Esophagus muscularis mucosa (tissue), 4 donors: ENCODE measurements around the gene UBAP1. TPM values are rescaled to one million over a fixed set of nuclear protein-coding genes. Genes with fewer than 3 reads are reported as not detected.

Experiments used
- DNase-seq: peaks from one replicate; pipeline ENCODE4 v3.0.0-alpha.2; 2017; ENCODE audit errors: extremely low spot score
- H3K27ac ChIP-seq, 4 donors: fragments of 200-600 bp; sonication (generic); replicated peaks in 1 of 4; 1 replicate in 3 of 4; 2 replicates in 1 of 4; pipeline ENCODE4 v1.5.1; 2016 to 2019; ENCODE audit warnings: mild to moderate bottlenecking in 1 of 4
- H3K27me3 ChIP-seq, 4 donors: fragments of 200-600 bp; sonication (generic); one replicate each; pipeline versions ENCODE4 v1.5.1 to v1.6.0; 2016 to 2019
- H3K36me3 ChIP-seq, 4 donors: fragments of 200-600 bp; sonication (generic); one replicate each; pipeline ENCODE4 v1.5.1; 2016 to 2019
- H3K4me1 ChIP-seq, 4 donors: fragments of 200-600 bp; sonication (generic); one replicate each; pipeline ENCODE4 v1.5.1; 2016 to 2019
- H3K4me3 ChIP-seq, 4 donors: fragments of 200-600 bp; sonication (generic); 1 replicate in 2 of 4; 2 replicates in 2 of 4; pipeline ENCODE4 v1.5.1; 2016 to 2019; ENCODE audit warnings: mild to moderate bottlenecking in 4 of 4, moderate library complexity in 1 of 4
- H3K9me3 ChIP-seq, 4 donors: fragments of 200-600 bp; sonication (generic); 1 replicate in 3 of 4; 2 replicates in 1 of 4; pipeline ENCODE4 v1.5.1; 2016 to 2019
- CTCF ChIP-seq, 3 experiments: fragments of 200-600 bp in 2 of 3; fragments of 450-650 bp in 1 of 3; sonication (generic) in 2 of 3; IDR thresholded peaks; one replicate each; pipeline ENCODE4 v1.5.1; 2017 to 2019; ENCODE audit warnings: antibody characterized with exemption in 3 of 3, mild to moderate bottlenecking in 2 of 3, moderate library complexity in 1 of 3
- EP300 ChIP-seq: sonication (generic); formaldehyde crosslinking; IDR thresholded peaks from one replicate; pipeline ENCODE4 v1.6.1; 2017; ENCODE audit warnings: antibody characterized with exemption
- POLR2A ChIP-seq: fragments of 450-650 bp; IDR thresholded peaks from one replicate; pipeline ENCODE4 v1.6.1; 2017; ENCODE audit warnings: antibody characterized with exemption, moderate library complexity, mild to moderate bottlenecking, low read depth
- POLR2AphosphoS5 ChIP-seq, 2 donors: sonication (generic); formaldehyde crosslinking; IDR thresholded peaks; one replicate each; pipeline ENCODE4 v1.6.1; 2017; ENCODE audit warnings: antibody characterized with exemption in 2 of 2
- WGBS: methylation state at CpG from one replicate; pipeline ENCODE4 v1.1.5; 2018; 5-methylcytosine and 5-hydroxymethylcytosine counted together
- intact Hi-C: fragments of 100-400 bp; cut with DNase I; formaldehyde crosslinking; loops from one replicate; pipeline ENCODE4 v1.15.1; 2023
- total RNA-seq, 4 donors: library from RNA; depleted of rRNA; stranded (reverse); fragments of >200 nt; gene quantifications; one replicate each; pipeline versions ENCODE4 v1.1.0 to v1.2.1, GENCODE V29; 2016

The UBAP1 gene
- total RNA-seq, 4 donors from 2014 or later = 54.0 to 84.3 (median 72.6) TPM

- H3K36me3 ChIP-seq = no peaks in the 10 kb centered on the region
- DNase-seq = no peak
- peaks cover 0 to 12% (median 9%) of the 10 kb centered on the region in 4 donors for H3K4me1 ChIP-seq
- TF ChIP-seq EP300 (no peak), CTCF (IDR thresholded peaks at IDR 0.05) (no peak), POLR2A (no peak), POLR2AphosphoS5 (IDR thresholded peaks at IDR 0.05) (no peak)
- 85% methylated on average over 3 of the region's 3 CpGs for WGBS
- no peaks in the 10 kb centered on the region for H3K9me3 ChIP-seq
- H3K4me3 ChIP-seq = no peak overlapping the region
- intact Hi-C loops = no loop called here
- H3K27ac ChIP-seq = no peak overlapping the region
- no peaks in the 10 kb centered on the region for H3K27me3 ChIP-seq
Observed at GRCh38 chr9:34276772-34277171, 97.9 kb downstream of the UBAP1 start.

GRCh38 chr9:34279411-34279810 lies 100.6 kb downstream of the UBAP1 start:
- TF ChIP-seq POLR2A (no peak), CTCF (IDR thresholded peaks at IDR 0.05) (no peak), POLR2AphosphoS5 (IDR thresholded peaks at IDR 0.05) (no peak)
- no peak for DNase-seq
- WGBS = 74% methylated on average over 3 of the region's 3 CpGs
- intact Hi-C loops = no loop called here
- no peak overlapping the region for H3K27ac ChIP-seq
- no peaks in the 10 kb centered on the region for H3K9me3 ChIP-seq
- no peaks in the 10 kb centered on the region for H3K36me3 ChIP-seq
- H3K27me3 ChIP-seq = no peaks in the 10 kb centered on the region
- peaks cover 0 to 11% (median 6%) of the 10 kb centered on the region in 4 donors for H3K4me1 ChIP-seq
- H3K4me3 ChIP-seq = no peak overlapping the region

- H3K27me3 ChIP-seq = no peaks in the 10 kb centered on the region
- WGBS = 56% methylated on average over 1 of the region's 1 CpG
- no peaks in the 10 kb centered on the region for H3K36me3 ChIP-seq
- H3K27ac ChIP-seq = no peak overlapping the region
- H3K9me3 ChIP-seq = no peaks in the 10 kb centered on the region
- no peak overlapping the region for H3K4me3 ChIP-seq
- peaks cover 0 to 11% (median 6%) of the 10 kb centered on the region in 4 donors for H3K4me1 ChIP-seq
- TF ChIP-seq POLR2A (no peak), POLR2AphosphoS5 (IDR thresholded peaks at IDR 0.05) (no peak), CTCF (IDR thresholded peaks at IDR 0.05) (no peak), EP300 (no peak)
- no peak for DNase-seq
- intact Hi-C loops = no loop called here
Observed at GRCh38 chr9:34282096-34282495, 103.3 kb downstream of the UBAP1 start.

GRCh38 chr9:34289159-34289558 lies 110.3 kb downstream of the UBAP1 start:
- no peak for DNase-seq
- no peak overlapping the region for H3K27ac ChIP-seq
- H3K36me3 ChIP-seq = no peaks in the 10 kb centered on the region
- intact Hi-C loops = no loop called here
- H3K4me3 ChIP-seq = no peak overlapping the region
- no peaks in the 10 kb centered on the region for H3K9me3 ChIP-seq
- H3K4me1 ChIP-seq = no peaks in the 10 kb centered on the region
- no peaks in the 10 kb centered on the region for H3K27me3 ChIP-seq
- TF ChIP-seq POLR2A = no peak
- TF ChIP-seq CTCF (IDR thresholded peaks at IDR 0.05) = no peak
- TF ChIP-seq EP300 = no peak
- no peak for TF ChIP-seq POLR2AphosphoS5 (IDR thresholded peaks at IDR 0.05)
- 90% methylated on average over 2 of the region's 2 CpGs for WGBS

- no peak overlapping the region for H3K27ac ChIP-seq
- H3K4me1 ChIP-seq = no peaks in the 10 kb centered on the region
- no peaks in the 10 kb centered on the region for H3K9me3 ChIP-seq
- 84% methylated on average over 2 of the region's 2 CpGs for WGBS
- no peaks in the 10 kb centered on the region for H3K36me3 ChIP-seq
- TF ChIP-seq CTCF (IDR thresholded peaks at IDR 0.05) (no peak), POLR2A (no peak), EP300 (no peak), POLR2AphosphoS5 (IDR thresholded peaks at IDR 0.05) (no peak)
- H3K4me3 ChIP-seq = no peak overlapping the region
- DNase-seq = no peak
- H3K27me3 ChIP-seq = no peaks in the 10 kb centered on the region
- intact Hi-C loops = no loop called here
Observed at GRCh38 chr9:34291023-34291422, 112.2 kb downstream of the UBAP1 start.
